Suprapubic skin (tissue), 4 donors: Measurements from ENCODE around the gene HEPN1. TPM values are rescaled to one million over a fixed set of nuclear protein-coding genes. Genes with fewer than 3 reads are reported as not detected.

Experiments used
- DNase-seq, 2 donors: peaks; one replicate each; pipeline ENCODE4 v3.0.0-alpha.2; 2019; ENCODE audit warnings: low spot score in 2 of 2
- H3K27ac ChIP-seq: fragments of 200-600 bp; sonication (generic); one replicate; pipeline ENCODE4 v1.5.1; 2019
- H3K27me3 ChIP-seq: fragments of 200-600 bp; sonication (generic); one replicate; pipeline ENCODE4 v1.5.1; 2019
- H3K36me3 ChIP-seq: fragments of 200-600 bp; sonication (generic); one replicate; pipeline ENCODE4 v1.5.1; 2019
- H3K4me1 ChIP-seq: fragments of 200-600 bp; sonication (generic); one replicate; pipeline ENCODE4 v1.5.1; 2019
- H3K4me3 ChIP-seq: fragments of 200-600 bp; sonication (generic); one replicate; pipeline ENCODE4 v1.5.1; 2019; ENCODE audit warnings: mild to moderate bottlenecking
- H3K9me3 ChIP-seq: fragments of 200-600 bp; sonication (generic); one replicate; pipeline ENCODE4 v1.5.1; 2019
- EP300 ChIP-seq: sonication (generic); formaldehyde crosslinking; IDR thresholded peaks from one replicate; pipeline ENCODE4 v1.6.1; 2017; ENCODE audit warnings: antibody characterized with exemption
- POLR2A ChIP-seq, 2 donors: fragments of 450-650 bp; IDR thresholded peaks; one replicate each; pipeline ENCODE4 v1.6.1; 2017; ENCODE audit warnings: antibody characterized with exemption in 2 of 2, mild to moderate bottlenecking in 2 of 2, moderate library complexity in 2 of 2
- POLR2AphosphoS5 ChIP-seq, 3 donors: sonication (generic); formaldehyde crosslinking; IDR thresholded peaks; one replicate each; pipeline ENCODE4 v1.6.1; 2017; ENCODE audit warnings: antibody characterized with exemption in 3 of 3
- WGBS: methylation state at CpG from one replicate; pipeline ENCODE4 v1.1.5; 2018; 5-methylcytosine and 5-hydroxymethylcytosine counted together
- total RNA-seq, 4 donors: library from RNA; depleted of rRNA; stranded (reverse); fragments of >200 nt; gene quantifications; one replicate each; pipeline ENCODE4 v1.1.0, GENCODE V29; 2016
- TF ChIP-seq, protein P1 (sequence below), 2 donors: fragments of 200-600 bp in 1 of 2; fragments of 450-650 bp in 1 of 2; sonication (generic) in 1 of 2; IDR thresholded peaks; one replicate each; pipeline ENCODE4 v1.5.1; 2016 to 2019; ENCODE audit warnings: antibody characterized with exemption in 2 of 2, mild to moderate bottlenecking in 1 of 2, moderate library complexity in 1 of 2

The HEPN1 gene
- total RNA-seq, 4 donors from 2014 or later: not detected

DNA sequence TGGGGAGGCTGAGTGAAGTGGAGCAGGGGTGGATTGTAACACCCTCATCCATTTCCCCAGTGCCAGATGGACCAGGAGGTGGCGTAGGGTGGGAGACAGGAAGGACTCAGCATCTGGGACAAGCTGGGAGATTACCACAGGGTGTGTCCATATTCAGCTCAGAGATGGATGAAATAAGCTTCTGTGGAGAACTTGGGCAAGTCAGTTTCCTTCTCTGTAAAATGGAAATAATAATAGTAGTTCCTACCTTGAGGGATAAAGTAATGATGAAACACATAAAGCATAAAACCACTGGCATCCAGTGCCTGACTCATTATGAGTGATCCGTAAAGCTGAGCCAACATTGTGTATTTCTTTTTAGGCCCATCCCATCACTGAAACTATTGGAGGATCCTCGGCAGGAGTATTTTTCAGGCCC is 20.8 kb upstream of the HEPN1 start:
- peak overlapping the region; percentile 66 for H3K27ac ChIP-seq
- no peak for DNase-seq
- no peak overlapping the region for H3K4me3 ChIP-seq
- H3K4me1 ChIP-seq: peaks cover 46% of the 10 kb centered on the region
- no peaks in the 10 kb centered on the region for H3K36me3 ChIP-seq
- 47% methylated on average over 3 of the region's 3 CpGs for WGBS
- no peaks in the 10 kb centered on the region for H3K9me3 ChIP-seq
- TF ChIP-seq EP300 (no peak), POLR2AphosphoS5 (IDR thresholded peaks at IDR 0.05) (no peak), POLR2A (IDR thresholded peaks at IDR 0.05) (no peak)
- TF ChIP-seq, protein P1, sequence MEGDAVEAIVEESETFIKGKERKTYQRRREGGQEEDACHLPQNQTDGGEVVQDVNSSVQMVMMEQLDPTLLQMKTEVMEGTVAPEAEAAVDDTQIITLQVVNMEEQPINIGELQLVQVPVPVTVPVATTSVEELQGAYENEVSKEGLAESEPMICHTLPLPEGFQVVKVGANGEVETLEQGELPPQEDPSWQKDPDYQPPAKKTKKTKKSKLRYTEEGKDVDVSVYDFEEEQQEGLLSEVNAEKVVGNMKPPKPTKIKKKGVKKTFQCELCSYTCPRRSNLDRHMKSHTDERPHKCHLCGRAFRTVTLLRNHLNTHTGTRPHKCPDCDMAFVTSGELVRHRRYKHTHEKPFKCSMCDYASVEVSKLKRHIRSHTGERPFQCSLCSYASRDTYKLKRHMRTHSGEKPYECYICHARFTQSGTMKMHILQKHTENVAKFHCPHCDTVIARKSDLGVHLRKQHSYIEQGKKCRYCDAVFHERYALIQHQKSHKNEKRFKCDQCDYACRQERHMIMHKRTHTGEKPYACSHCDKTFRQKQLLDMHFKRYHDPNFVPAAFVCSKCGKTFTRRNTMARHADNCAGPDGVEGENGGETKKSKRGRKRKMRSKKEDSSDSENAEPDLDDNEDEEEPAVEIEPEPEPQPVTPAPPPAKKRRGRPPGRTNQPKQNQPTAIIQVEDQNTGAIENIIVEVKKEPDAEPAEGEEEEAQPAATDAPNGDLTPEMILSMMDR (IDR thresholded peaks at IDR 0.05): no peak
- no peaks in the 10 kb centered on the region for H3K27me3 ChIP-seq

DNA sequence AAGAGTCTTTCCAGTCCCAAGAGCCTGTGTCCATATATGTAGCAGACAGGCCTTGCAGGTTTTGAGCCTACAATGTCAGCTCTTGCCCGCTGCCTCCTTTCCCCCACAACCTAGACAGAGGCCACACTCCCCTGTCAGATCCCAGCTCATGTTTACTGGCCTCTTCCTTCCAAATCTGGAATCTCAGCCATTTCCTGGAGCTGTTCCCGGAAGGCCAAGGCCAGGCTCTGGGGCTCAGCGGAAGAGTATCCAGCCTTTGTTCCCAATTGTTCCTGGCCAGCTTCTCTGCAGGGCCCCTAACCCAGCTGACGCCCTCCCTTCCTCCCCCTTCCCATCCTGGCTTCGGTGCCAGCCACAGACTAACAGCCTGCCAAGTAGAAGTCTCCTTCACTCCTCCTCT is 20.3 kb upstream of the HEPN1 start:
- TF ChIP-seq POLR2A (IDR thresholded peaks at IDR 0.05): no peak
- no peak for TF ChIP-seq POLR2AphosphoS5 (IDR thresholded peaks at IDR 0.05)
- TF ChIP-seq EP300: no peak
- TF ChIP-seq, protein P1 (IDR thresholded peaks at IDR 0.05): no peak
- H3K27me3 ChIP-seq: no peaks in the 10 kb centered on the region
- no peak for DNase-seq
- H3K4me3 ChIP-seq: no peak overlapping the region
- 46% methylated on average over 5 of the region's 5 CpGs for WGBS
- H3K27ac ChIP-seq: peak overlapping the region; percentile 66
- no peaks in the 10 kb centered on the region for H3K36me3 ChIP-seq
- H3K4me1 ChIP-seq: peaks cover 43% of the 10 kb centered on the region
- no peaks in the 10 kb centered on the region for H3K9me3 ChIP-seq

DNA sequence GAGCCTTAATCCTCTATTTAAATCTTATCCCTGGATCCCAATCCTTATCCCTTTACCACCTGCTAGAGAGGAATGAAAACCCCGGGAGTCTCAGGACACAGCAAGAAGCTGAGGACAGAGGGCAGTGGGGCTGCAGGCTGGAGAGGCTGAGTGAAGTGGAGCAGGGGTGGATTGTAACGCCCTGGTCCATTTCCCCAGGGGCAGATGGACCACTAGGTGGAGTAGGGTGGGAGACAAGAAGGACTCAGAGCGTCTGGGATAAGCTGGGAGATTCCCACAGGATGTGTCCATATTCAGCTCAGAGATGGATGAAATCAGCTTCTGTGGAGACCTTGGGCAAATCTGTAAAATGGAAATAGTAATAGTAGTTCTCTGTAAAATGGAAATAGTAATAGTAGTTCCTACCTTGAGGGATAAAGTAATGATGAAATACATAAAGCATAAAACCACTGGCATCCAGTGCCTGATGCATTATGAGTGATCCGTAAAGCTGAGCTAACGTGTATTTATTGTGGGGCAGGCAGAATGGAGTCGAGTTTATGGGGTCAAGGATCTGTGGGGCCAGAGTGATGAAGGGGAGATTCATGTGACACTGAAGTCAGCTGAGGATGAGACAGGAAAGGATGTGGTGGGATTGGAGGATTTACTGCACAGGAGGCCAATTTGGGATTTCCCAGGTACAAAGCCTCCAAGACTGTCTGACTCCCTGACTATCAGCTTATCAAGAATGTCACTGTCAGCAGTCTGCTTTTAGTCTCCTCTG is 19.5 kb upstream of the HEPN1 start:
- no peak for DNase-seq
- Histone ChIP-seq H3K4me1 (peaks cover 36% of the 10 kb centered on the region), H3K27ac (peak overlapping the region; percentile 66), H3K27me3 (no peaks in the 10 kb centered on the region), H3K4me3 (no peak overlapping the region), H3K36me3 (no peaks in the 10 kb centered on the region), H3K9me3 (no peaks in the 10 kb centered on the region)
- TF ChIP-seq EP300 (no peak), POLR2AphosphoS5 (IDR thresholded peaks at IDR 0.05) (no peak), POLR2A (IDR thresholded peaks at IDR 0.05) (no peak)
- TF ChIP-seq, protein P1 (IDR thresholded peaks at IDR 0.05): no peak
- 52% methylated on average over 6 of the region's 6 CpGs for WGBS

DNA sequence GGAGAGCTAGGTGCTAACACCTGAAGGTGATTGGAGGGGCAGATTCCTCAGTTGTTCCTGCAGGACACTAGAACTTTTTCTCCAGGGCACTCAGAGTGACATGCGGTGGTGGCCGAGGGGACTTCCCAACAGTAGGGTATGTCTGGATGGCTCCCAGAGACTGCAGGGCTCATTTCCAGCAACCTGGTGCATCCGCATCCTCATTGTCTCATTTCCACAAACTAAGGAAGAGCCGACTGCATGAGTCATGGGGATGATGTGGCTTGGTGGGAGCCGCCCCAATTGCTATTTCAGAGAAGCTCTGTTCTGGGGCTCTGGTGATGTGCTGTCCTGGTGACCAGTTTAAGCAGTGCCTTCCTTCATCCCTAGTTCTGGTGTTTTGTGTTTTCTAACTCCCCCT is 18.6 kb upstream of the HEPN1 start:
- no peaks in the 10 kb centered on the region for H3K9me3 ChIP-seq
- TF ChIP-seq EP300 (no peak), POLR2A (IDR thresholded peaks at IDR 0.05) (no peak), POLR2AphosphoS5 (IDR thresholded peaks at IDR 0.05) (no peak)
- TF ChIP-seq, protein P1 (IDR thresholded peaks at IDR 0.05): no peak
- no peaks in the 10 kb centered on the region for H3K36me3 ChIP-seq
- WGBS: 44% methylated on average over 4 of the region's 5 CpGs
- H3K27ac ChIP-seq: peak overlapping the region; percentile 41
- peaks cover 33% of the 10 kb centered on the region for H3K4me1 ChIP-seq
- DNase-seq: no peak
- no peak overlapping the region for H3K4me3 ChIP-seq
- H3K27me3 ChIP-seq: no peaks in the 10 kb centered on the region

DNA sequence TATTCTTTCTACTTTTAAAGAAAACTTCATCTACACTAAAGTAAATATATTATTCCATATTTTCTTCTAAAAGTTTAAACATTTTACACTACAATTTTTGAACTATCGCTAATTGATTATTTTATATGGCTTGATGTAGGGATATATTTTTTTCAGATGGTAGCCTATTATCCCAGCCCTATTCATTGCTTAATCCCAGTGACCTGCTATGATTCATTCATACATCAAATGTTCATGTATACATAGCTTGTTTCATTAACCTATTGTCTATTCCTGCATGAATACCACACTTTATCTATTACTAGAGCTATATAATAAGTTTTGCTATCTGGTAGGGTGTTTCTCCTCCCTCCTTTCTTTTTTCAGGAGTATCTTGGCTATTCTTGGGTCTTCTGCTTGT is 16.4 kb upstream of the HEPN1 start:
- no peak for DNase-seq
- TF ChIP-seq EP300 (no peak), POLR2AphosphoS5 (IDR thresholded peaks at IDR 0.05) (no peak), POLR2A (IDR thresholded peaks at IDR 0.05) (no peak)
- TF ChIP-seq, protein P1 (IDR thresholded peaks at IDR 0.05): no peak

More for the DNA sequence above, 16.4 kb upstream of the HEPN1 start:
- Histone ChIP-seq H3K4me1 (peaks cover 28% of the 10 kb centered on the region), H3K27ac (no peak overlapping the region), H3K4me3 (no peak overlapping the region), H3K36me3 (no peaks in the 10 kb centered on the region), H3K27me3 (no peaks in the 10 kb centered on the region), H3K9me3 (no peaks in the 10 kb centered on the region)
- WGBS: 98% methylated on average over 1 of the region's 1 CpG
